Chondrocyte (in vitro differentiated cells): ENCODE data around the gene POLR3GL. TPM values are rescaled to one million over a fixed set of nuclear protein-coding genes. Genes with fewer than 3 reads are reported as not detected.
A peak's percentile ranks its signal among the peaks of the same experiment; 100 is the strongest.

ENCODE experiments used
- DNase-seq: peaks from one replicate; pipeline ENCODE4 v3.0.0; 2021; ENCODE audit warnings: mixed read lengths, low spot score
- H3K27ac Mint-ChIP-seq: one replicate; pipeline ENCODE4 v1.8.0; 2021; ENCODE audit warnings: mild to moderate bottlenecking, moderate library complexity, mixed read lengths; ENCODE audit not compliant: unreplicated experiment
- H3K27me3 Mint-ChIP-seq: 2 replicates; pipeline ENCODE4 v1.8.0; 2021; ENCODE audit warnings: low read depth, mixed read lengths
- H3K36me3 Mint-ChIP-seq: 2 replicates; pipeline ENCODE4 v1.8.0; 2021; ENCODE audit warnings: low read depth, mixed read lengths
- H3K4me1 Mint-ChIP-seq: 2 replicates; pipeline ENCODE4 v1.8.0; 2021; ENCODE audit warnings: low read depth, mild to moderate bottlenecking, mixed read lengths
- H3K4me3 Mint-ChIP-seq: one replicate; pipeline ENCODE4 v1.8.0; 2021; ENCODE audit warnings: mild to moderate bottlenecking, moderate library complexity, mixed read lengths; ENCODE audit not compliant: unreplicated experiment
- H3K9me3 Mint-ChIP-seq: 2 replicates; pipeline ENCODE4 v1.8.0; 2021; ENCODE audit warnings: low read depth, mixed read lengths
- CTCF ChIP-seq: fragments of 200-600 bp; sonication (generic); IDR thresholded peaks from 2 replicates; pipeline ENCODE4 v1.5.0; 2021; ENCODE audit warnings: antibody characterized with exemption, mild to moderate bottlenecking, moderate library complexity
- total RNA-seq: library from RNA; stranded (reverse); gene quantifications from 3 replicates; pipeline ENCODE4 v1.2.1, GENCODE V29; 2021

The POLR3GL gene
- total RNA-seq, 1 donor from 2014 or later, result 13.3 TPM

GRCh38 chr1:145942405-145942804, 22.1 kb upstream of the POLR3GL start:
- H3K27ac Mint-ChIP-seq, result no peak overlapping the region
- no peaks in the 10 kb centered on the region for H3K4me1 Mint-ChIP-seq
- H3K27me3 Mint-ChIP-seq, result no peaks in the 10 kb centered on the region
- H3K4me3 Mint-ChIP-seq, result no peak overlapping the region
- no peak for DNase-seq
- H3K9me3 Mint-ChIP-seq, result no peaks in the 10 kb centered on the region
- TF ChIP-seq CTCF, result no peak
- H3K36me3 Mint-ChIP-seq, result peaks cover 1% of the 10 kb centered on the region

- peak overlapping the region; percentile 37 for H3K27ac Mint-ChIP-seq
- H3K27me3 Mint-ChIP-seq, result no peaks in the 10 kb centered on the region
- DNase-seq, result no peak
- no peak overlapping the region for H3K4me3 Mint-ChIP-seq
- TF ChIP-seq CTCF, result no peak
- peaks cover 1% of the 10 kb centered on the region for H3K36me3 Mint-ChIP-seq
- H3K9me3 Mint-ChIP-seq, result no peaks in the 10 kb centered on the region
- H3K4me1 Mint-ChIP-seq, result no peaks in the 10 kb centered on the region
Measured at GRCh38 chr1:145942871-145943270, 21.6 kb upstream of the POLR3GL start.

- H3K4me1 Mint-ChIP-seq, result peaks cover 3% of the 10 kb centered on the region
- no peaks in the 10 kb centered on the region for H3K9me3 Mint-ChIP-seq
- H3K27me3 Mint-ChIP-seq, result no peaks in the 10 kb centered on the region
- no peak overlapping the region for H3K4me3 Mint-ChIP-seq
- H3K36me3 Mint-ChIP-seq, result peaks cover 3% of the 10 kb centered on the region
- TF ChIP-seq CTCF, result no peak
- DNase-seq, result no peak
- H3K27ac Mint-ChIP-seq, result no peak overlapping the region
Measured at GRCh38 chr1:145944532-145944931, 20.0 kb upstream of the POLR3GL start.

- no peak for DNase-seq
- Mint-ChIP-seq H3K27ac (no peak overlapping the region), H3K9me3 (no peaks in the 10 kb centered on the region), H3K27me3 (no peaks in the 10 kb centered on the region), H3K4me3 (no peak overlapping the region), H3K36me3 (peaks cover 6% of the 10 kb centered on the region), H3K4me1 (peaks cover 11% of the 10 kb centered on the region)
- TF ChIP-seq CTCF, result no peak
Measured at GRCh38 chr1:145946477-145946986, 18.0 kb upstream of the POLR3GL start.

- Mint-ChIP-seq H3K27ac (no peak overlapping the region), H3K9me3 (no peaks in the 10 kb centered on the region), H3K36me3 (peaks cover 8% of the 10 kb centered on the region), H3K4me1 (peaks cover 14% of the 10 kb centered on the region), H3K4me3 (no peak overlapping the region), H3K27me3 (no peaks in the 10 kb centered on the region)
- DNase-seq, result no peak
- no peak for TF ChIP-seq CTCF
Measured at GRCh38 chr1:145947551-145947950, 16.9 kb upstream of the POLR3GL start.
